Measurements from ENCODE around the gene NXF1. TPM values are rescaled to one million over a fixed set of nuclear protein-coding genes. Genes with fewer than 3 reads are reported as not detected.
A peak's percentile ranks its signal among the peaks of the same experiment; 100 is the strongest.

NXF1 gene
- total and polyA plus RNA-seq, 10 of the 15 experiments (the other 5 are each of a cell fraction or from before 2014, with no cell fraction given) = 20.7 to 84.9 (median 40.6) TPM

GRCh38 chr11:62753736-62754603 is 51.3 kb downstream of the NXF1 start, which contains the start of gene ZBTB3 (continued):
- peak; percentile 49; the same call in 1 of the 2 replicates for TF ChIP-seq RELB (IDR thresholded peaks at IDR 0.05; ENCODE audit: low read depth)
- peak; percentile 72; the same call in 1 of the 2 replicates for TF ChIP-seq SIN3A (IDR thresholded peaks at IDR 0.05; ENCODE audit: low read depth, low read length)
- no peak for TF ChIP-seq EZH2 (IDR thresholded peaks at IDR 0.05; ENCODE audit: borderline replicate concordance, control insufficient read depth, low read depth, low read length)
- no peak for TF ChIP-seq CEBPB (IDR thresholded peaks at IDR 0.05; ENCODE audit: borderline replicate concordance in 1 of 2, low read depth in 2 of 2, low read length in 2 of 2)
- TF ChIP-seq TCF3 (IDR thresholded peaks at IDR 0.05; ENCODE audit: borderline replicate concordance, insufficient read depth, low read depth, low read length) = no peak
- peak; percentile 99 for TF ChIP-seq SP1 (IDR thresholded peaks at IDR 0.05; ENCODE audit: low read depth, low read length)
- no peak for TF ChIP-seq SREBF1 (IDR thresholded peaks at IDR 0.05; ENCODE audit: low read length)
- no peak for TF ChIP-seq SMC3 (IDR thresholded peaks at IDR 0.05; ENCODE audit: borderline replicate concordance, low read length)
- no peak for TF ChIP-seq ESRRA (IDR thresholded peaks at IDR 0.05; ENCODE audit: low read length)
- TF ChIP-seq NFYB (IDR thresholded peaks at IDR 0.05; ENCODE audit: insufficient read depth, low read depth, low read length) = peak; percentile 97
- no peak for TF ChIP-seq USF2 (IDR thresholded peaks at IDR 0.05; ENCODE audit: borderline replicate concordance, low read depth, low read length)
- no peak for TF ChIP-seq SUZ12 (IDR thresholded peaks at IDR 0.05; ENCODE audit: unreplicated experiment)
- no peak for TF ChIP-seq ATF3 (IDR thresholded peaks at IDR 0.05; ENCODE audit: borderline replicate concordance, extremely low read depth, low read depth, low read length)
- TF ChIP-seq NFXL1 (IDR thresholded peaks at IDR 0.05; ENCODE audit: borderline replicate concordance) = no peak
- no peak for TF ChIP-seq JUND (IDR thresholded peaks at IDR 0.05; ENCODE audit: low read depth, low read length)
- TF ChIP-seq CBX3 (IDR thresholded peaks at IDR 0.05; ENCODE audit: borderline replicate concordance, low read depth) = no peak
- TF ChIP-seq, protein P1, sequence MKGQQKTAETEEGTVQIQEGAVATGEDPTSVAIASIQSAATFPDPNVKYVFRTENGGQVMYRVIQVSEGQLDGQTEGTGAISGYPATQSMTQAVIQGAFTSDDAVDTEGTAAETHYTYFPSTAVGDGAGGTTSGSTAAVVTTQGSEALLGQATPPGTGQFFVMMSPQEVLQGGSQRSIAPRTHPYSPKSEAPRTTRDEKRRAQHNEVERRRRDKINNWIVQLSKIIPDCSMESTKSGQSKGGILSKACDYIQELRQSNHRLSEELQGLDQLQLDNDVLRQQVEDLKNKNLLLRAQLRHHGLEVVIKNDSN (IDR thresholded peaks at IDR 0.05; ENCODE audit: borderline replicate concordance, extremely low read length, insufficient read depth, low read depth, low read length) = no peak
- TF ChIP-seq BMI1 (IDR thresholded peaks at IDR 0.05; ENCODE audit: borderline replicate concordance) = no peak
- TF ChIP-seq, protein P2, sequence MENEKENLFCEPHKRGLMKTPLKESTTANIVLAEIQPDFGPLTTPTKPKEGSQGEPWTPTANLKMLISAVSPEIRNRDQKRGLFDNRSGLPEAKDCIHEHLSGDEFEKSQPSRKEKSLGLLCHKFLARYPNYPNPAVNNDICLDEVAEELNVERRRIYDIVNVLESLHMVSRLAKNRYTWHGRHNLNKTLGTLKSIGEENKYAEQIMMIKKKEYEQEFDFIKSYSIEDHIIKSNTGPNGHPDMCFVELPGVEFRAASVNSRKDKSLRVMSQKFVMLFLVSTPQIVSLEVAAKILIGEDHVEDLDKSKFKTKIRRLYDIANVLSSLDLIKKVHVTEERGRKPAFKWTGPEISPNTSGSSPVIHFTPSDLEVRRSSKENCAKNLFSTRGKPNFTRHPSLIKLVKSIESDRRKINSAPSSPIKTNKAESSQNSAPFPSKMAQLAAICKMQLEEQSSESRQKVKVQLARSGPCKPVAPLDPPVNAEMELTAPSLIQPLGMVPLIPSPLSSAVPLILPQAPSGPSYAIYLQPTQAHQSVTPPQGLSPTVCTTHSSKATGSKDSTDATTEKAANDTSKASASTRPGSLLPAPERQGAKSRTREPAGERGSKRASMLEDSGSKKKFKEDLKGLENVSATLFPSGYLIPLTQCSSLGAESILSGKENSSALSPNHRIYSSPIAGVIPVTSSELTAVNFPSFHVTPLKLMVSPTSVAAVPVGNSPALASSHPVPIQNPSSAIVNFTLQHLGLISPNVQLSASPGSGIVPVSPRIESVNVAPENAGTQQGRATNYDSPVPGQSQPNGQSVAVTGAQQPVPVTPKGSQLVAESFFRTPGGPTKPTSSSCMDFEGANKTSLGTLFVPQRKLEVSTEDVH (IDR thresholded peaks at IDR 0.05; ENCODE audit: low read depth, partially characterized antibody) = peak; percentile 69
- TF ChIP-seq SMARCA5 (IDR thresholded peaks at IDR 0.05) = 0 out of 2 replicates have a peak, but pooled peaks have one; percentile 7
- peak; percentile 97; the same call in 1 of the 2 replicates for TF ChIP-seq HDGF (IDR thresholded peaks at IDR 0.05)
- TF ChIP-seq HCFC1 (IDR thresholded peaks at IDR 0.05; ENCODE audit: low read length) = 0 out of 2 replicates have a peak, but pooled peaks have one; percentile 9
- peak; percentile 71 for TF ChIP-seq SMAD1 (IDR thresholded peaks at IDR 0.05; ENCODE audit: low read depth, partially characterized antibody)
